ENCODE data around the gene C4orf50.
"Not testable (repeated sequence)": the region's sequence is repeated elsewhere in the genome, so short reads cannot be mapped to it uniquely, and the experiment has no call there.

DNA sequence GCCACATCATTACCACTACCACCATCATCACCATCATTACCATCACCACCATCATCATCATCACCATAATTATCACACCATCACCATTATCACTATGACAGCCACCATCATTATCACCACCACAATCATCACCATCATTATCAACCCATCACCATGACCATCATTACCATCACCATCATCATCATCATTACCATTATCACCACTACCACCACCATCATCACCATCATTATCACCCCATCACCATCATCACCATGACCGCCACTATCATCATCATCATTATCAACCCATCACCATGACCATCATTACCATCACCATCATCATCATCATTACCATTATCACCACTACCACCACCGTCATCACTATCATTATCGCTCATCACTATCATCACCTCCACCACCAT, 161.9 kb downstream of the C4orf50 start:
- TF ChIP-seq, protein P1, sequence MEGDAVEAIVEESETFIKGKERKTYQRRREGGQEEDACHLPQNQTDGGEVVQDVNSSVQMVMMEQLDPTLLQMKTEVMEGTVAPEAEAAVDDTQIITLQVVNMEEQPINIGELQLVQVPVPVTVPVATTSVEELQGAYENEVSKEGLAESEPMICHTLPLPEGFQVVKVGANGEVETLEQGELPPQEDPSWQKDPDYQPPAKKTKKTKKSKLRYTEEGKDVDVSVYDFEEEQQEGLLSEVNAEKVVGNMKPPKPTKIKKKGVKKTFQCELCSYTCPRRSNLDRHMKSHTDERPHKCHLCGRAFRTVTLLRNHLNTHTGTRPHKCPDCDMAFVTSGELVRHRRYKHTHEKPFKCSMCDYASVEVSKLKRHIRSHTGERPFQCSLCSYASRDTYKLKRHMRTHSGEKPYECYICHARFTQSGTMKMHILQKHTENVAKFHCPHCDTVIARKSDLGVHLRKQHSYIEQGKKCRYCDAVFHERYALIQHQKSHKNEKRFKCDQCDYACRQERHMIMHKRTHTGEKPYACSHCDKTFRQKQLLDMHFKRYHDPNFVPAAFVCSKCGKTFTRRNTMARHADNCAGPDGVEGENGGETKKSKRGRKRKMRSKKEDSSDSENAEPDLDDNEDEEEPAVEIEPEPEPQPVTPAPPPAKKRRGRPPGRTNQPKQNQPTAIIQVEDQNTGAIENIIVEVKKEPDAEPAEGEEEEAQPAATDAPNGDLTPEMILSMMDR (conservative IDR thresholded peaks at IDR 0.05; ENCODE audit: low read length): not testable (repeated sequence)
- not testable (repeated sequence) for TF ChIP-seq EZH2phosphoT487 (IDR thresholded peaks at IDR 0.05; ENCODE audit: borderline replicate concordance)

Data from Loucy (cell line).